Activated CD8-positive, alpha-beta T cell treated with anti-CD3 and anti-CD28 coated beads for 36 hours (primary cell): ENCODE measurements around the gene UBE2S. TPM values are rescaled to one million over a fixed set of nuclear protein-coding genes. Genes with fewer than 3 reads are reported as not detected.
A peak's percentile ranks its signal among the peaks of the same experiment; 100 is the strongest.

Experiments
- ATAC-seq: fragments of 200-7000 bp; cut with Tn5 transposase; one replicate; pipeline ENCODE4 v1.10.0; 2021; ENCODE audit warnings: mild to moderate bottlenecking, moderate library complexity
- CTCF ChIA-PET: fragments of 350-600 bp; sonication (Branson Sonifier 250); formaldehyde crosslinking; loops from one replicate; lab custom pipeline; 2021; ENCODE audit warnings: antibody characterized with exemption; lab: Charles Lee
- POLR2A ChIA-PET: fragments of 350-600 bp; sonication (Branson Sonifier 250); formaldehyde crosslinking; loops from one replicate; lab custom pipeline; 2021; ENCODE audit warnings: antibody characterized with exemption; lab: Charles Lee
- DNase-seq: peaks from one replicate; pipeline ENCODE4 v3.0.0-alpha.2; 2020
- H3K27ac Mint-ChIP-seq: one replicate; pipeline ENCODE4 v1.8.0; 2021; ENCODE audit warnings: mild to moderate bottlenecking, mixed read lengths
- H3K27me3 Mint-ChIP-seq: one replicate; pipeline ENCODE4 v1.8.0; 2021; ENCODE audit warnings: mixed read lengths
- H3K36me3 Mint-ChIP-seq: one replicate; pipeline ENCODE4 v1.8.0; 2021; ENCODE audit warnings: low read depth, mixed read lengths
- H3K4me1 Mint-ChIP-seq: one replicate; pipeline ENCODE4 v1.8.0; 2021; ENCODE audit warnings: low read depth, mixed read lengths
- H3K4me3 Mint-ChIP-seq: one replicate; pipeline ENCODE4 v1.8.0; 2021; ENCODE audit warnings: mild to moderate bottlenecking, moderate library complexity, mixed read lengths
- H3K9me3 Mint-ChIP-seq: one replicate; pipeline ENCODE4 v1.8.0; 2021; ENCODE audit warnings: mixed read lengths
- intact Hi-C: fragments of 100-400 bp; cut with micrococcal nuclease; formaldehyde crosslinking; loops from one replicate; pipeline ENCODE4 v1.10.0; 2022
- total RNA-seq, 2 experiments: library from RNA; stranded (reverse); gene quantifications; one replicate each; pipeline ENCODE4 v1.2.3, GENCODE V29; 2021
- TF ChIP-seq, protein P1 (sequence below): fragments of 200-600 bp; IDR thresholded peaks from one replicate; pipeline ENCODE4 v1.8.0; 2022; ENCODE audit warnings: antibody characterized with exemption, mild to moderate bottlenecking

The UBE2S gene
- total RNA-seq, 2 experiments from 2014 or later = 229 to 241 TPM

- peak overlapping the region; percentile 97 for H3K27ac Mint-ChIP-seq
- DNase-seq (peak; percentile 98), ATAC-seq (peak; percentile 94)
- ChIA-PET CTCF (interaction anchor here (1.2 to 1.5 kb wide), 2 partner anchors 10 to 107 kb away, joined by 5 to 9 read pairs; no protein-coding TSS in a partner anchor), POLR2A (interaction anchor here (0.6 to 8.6 kb wide), 23 partner anchors 8 to 267 kb away, joined by 3 to 217 read pairs (median 4); partner anchors contain the start of genes HSPBP1, KMT5C, NAT14 and PPP6R1)
- TF ChIP-seq, protein P1, sequence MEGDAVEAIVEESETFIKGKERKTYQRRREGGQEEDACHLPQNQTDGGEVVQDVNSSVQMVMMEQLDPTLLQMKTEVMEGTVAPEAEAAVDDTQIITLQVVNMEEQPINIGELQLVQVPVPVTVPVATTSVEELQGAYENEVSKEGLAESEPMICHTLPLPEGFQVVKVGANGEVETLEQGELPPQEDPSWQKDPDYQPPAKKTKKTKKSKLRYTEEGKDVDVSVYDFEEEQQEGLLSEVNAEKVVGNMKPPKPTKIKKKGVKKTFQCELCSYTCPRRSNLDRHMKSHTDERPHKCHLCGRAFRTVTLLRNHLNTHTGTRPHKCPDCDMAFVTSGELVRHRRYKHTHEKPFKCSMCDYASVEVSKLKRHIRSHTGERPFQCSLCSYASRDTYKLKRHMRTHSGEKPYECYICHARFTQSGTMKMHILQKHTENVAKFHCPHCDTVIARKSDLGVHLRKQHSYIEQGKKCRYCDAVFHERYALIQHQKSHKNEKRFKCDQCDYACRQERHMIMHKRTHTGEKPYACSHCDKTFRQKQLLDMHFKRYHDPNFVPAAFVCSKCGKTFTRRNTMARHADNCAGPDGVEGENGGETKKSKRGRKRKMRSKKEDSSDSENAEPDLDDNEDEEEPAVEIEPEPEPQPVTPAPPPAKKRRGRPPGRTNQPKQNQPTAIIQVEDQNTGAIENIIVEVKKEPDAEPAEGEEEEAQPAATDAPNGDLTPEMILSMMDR = no peak
- H3K4me1 Mint-ChIP-seq = peaks cover 26% of the 10 kb centered on the region
- H3K4me3 Mint-ChIP-seq = peak overlapping the region; percentile 92
- intact Hi-C loops = no loop called here
- H3K9me3 Mint-ChIP-seq = peaks cover 9% of the 10 kb centered on the region
- H3K36me3 Mint-ChIP-seq = peaks cover 43% of the 10 kb centered on the region
- no peaks in the 10 kb centered on the region for H3K27me3 Mint-ChIP-seq
Measured at GRCh38 chr19:55407800-55408532, 378 bp upstream of the UBE2S start.

GRCh38 chr19:55406826-55407549, 600 bp downstream of the UBE2S start:
- CTCF ChIA-PET = no interaction called here
- ATAC-seq = no peak
- TF ChIP-seq, protein P1 = no peak
- DNase-seq = peak; percentile 33
- peak overlapping the region; percentile 83 for H3K27ac Mint-ChIP-seq
- H3K27me3 Mint-ChIP-seq = no peaks in the 10 kb centered on the region
- H3K9me3 Mint-ChIP-seq = peaks cover 9% of the 10 kb centered on the region
- H3K36me3 Mint-ChIP-seq = peaks cover 53% of the 10 kb centered on the region
- peak overlapping the region; percentile 92 for H3K4me3 Mint-ChIP-seq
- POLR2A ChIA-PET = interaction anchor here (0.6 to 8.6 kb wide), 23 partner anchors 8 to 739 kb away, joined by 3 to 217 read pairs (median 4); partner anchors contain the start of genes HSPBP1, NAT14, PPP6R1 and RPL28
- intact Hi-C loops = no loop called here
- H3K4me1 Mint-ChIP-seq = peaks cover 26% of the 10 kb centered on the region

DNA sequence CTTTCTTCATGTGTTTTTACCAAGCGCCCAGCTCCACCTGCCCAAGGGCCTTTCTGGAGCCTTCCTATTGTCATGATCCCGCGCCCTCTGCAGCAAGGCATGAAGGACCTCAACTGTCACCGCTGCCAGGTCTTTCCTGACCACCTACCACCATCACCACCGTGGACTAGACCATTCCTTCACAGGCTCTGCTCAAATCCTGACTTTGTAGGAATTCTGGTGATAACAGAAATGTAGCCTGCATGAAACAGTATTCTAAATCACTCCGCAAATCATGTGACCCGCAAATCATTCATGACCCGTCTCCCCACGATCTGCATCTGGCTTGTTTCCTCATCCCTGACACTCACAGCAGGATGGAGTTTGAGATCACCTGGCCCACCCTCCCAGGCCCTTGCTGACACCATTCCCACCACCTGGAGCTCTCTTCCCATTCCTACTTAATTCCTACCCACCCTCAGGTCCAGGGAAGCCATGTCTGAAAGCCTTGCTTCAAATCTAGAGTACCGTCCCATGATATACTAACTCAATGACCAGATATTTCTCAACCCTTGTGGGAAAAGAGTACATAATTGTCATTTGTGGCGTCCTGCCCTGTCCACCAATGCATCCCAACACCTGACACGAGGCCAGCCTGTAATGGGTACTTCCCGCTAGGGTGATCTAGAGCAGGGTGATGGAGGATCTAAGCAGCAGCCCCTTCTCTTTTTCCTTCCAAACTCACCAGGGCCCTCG, 1.3 kb downstream of the UBE2S start:
- intact Hi-C loops = no loop called here
- Mint-ChIP-seq H3K27me3 (no peaks in the 10 kb centered on the region), H3K4me1 (peaks cover 26% of the 10 kb centered on the region), H3K9me3 (peaks cover 9% of the 10 kb centered on the region), H3K36me3 (peaks cover 56% of the 10 kb centered on the region), H3K27ac (peak overlapping the region; percentile 83), H3K4me3 (peak overlapping the region; percentile 92)
- ATAC-seq = no peak
- no peak for DNase-seq
- ChIA-PET CTCF (no interaction called here), POLR2A (interaction anchor here (0.7 to 8.6 kb wide), 9 partner anchors 12 to 151 kb away, joined by 3 to 217 read pairs (median 4); partner anchors contain the start of genes RPL28 and TMEM238)
- TF ChIP-seq, protein P1 = no peak

- Mint-ChIP-seq H3K27me3 (no peaks in the 10 kb centered on the region), H3K9me3 (peaks cover 9% of the 10 kb centered on the region), H3K4me1 (peaks cover 26% of the 10 kb centered on the region), H3K4me3 (peak overlapping the region; percentile 92), H3K27ac (peak overlapping the region; percentile 83), H3K36me3 (peaks cover 62% of the 10 kb centered on the region)
- intact Hi-C loops = no loop called here
- ChIA-PET CTCF (no interaction called here), POLR2A (interaction anchor here (0.7 to 8.6 kb wide), 5 partner anchors 12 to 146 kb away, joined by 3 to 217 read pairs (median 3); partner anchors contain the start of genes RPL28 and TMEM238)
- TF ChIP-seq, protein P1 = no peak
- no peak for ATAC-seq
- no peak for DNase-seq
Measured at GRCh38 chr19:55405638-55406037, 1.9 kb downstream of the UBE2S start.
